ENCODE measurements around the gene KAT14.
"Not testable (repeated sequence)": the region's sequence is repeated elsewhere in the genome, so short reads cannot be mapped to it uniquely, and the experiment has no call there.

Gene KAT14

DNA sequence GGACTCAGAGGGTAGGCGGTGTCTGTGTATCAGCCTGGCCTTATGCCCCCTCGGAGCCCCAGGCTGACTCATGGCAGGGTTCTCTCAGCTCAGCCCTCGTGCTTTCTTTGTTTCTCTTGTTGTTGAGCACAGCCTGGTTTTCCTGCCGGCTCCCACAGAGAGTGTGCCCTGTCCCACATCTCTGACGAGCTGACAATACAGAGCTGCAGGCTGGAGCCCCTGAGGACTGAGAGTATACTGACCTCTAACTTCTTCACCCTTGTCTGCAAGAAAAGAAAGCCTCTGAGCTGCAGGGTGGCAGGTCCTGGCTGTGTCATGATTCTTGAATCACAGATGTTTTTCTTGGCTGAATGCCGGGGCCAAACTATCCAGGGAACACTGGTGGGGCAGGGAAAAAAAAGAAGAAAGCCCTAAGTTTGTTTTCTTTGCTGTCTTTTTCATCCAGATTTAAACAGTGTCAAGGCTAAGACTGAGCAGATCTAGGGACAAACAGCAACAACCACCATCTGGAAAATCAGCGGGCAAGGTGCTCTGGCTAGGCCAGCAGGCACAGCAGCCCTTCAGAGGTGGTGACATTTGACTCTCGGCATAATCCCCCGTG lies 87.4 kb downstream of the KAT14 start:
- Histone ChIP-seq H3K23ac (ENCODE audit: low read length) (no peak overlapping the region), H3K9me3 (ENCODE audit: insufficient read depth, low read depth, low read length) (no peaks in the 10 kb centered on the region), H4K12ac (ENCODE audit: low read depth, low read length) (no peak overlapping the region), H3K27me3 (ENCODE audit: insufficient read depth, low read length) (no peaks in the 10 kb centered on the region), H2BK12ac (ENCODE audit: low read length) (no peak overlapping the region), H3K18ac (ENCODE audit: low read length) (no peak overlapping the region), H3K9ac (ENCODE audit: low read length) (no peak overlapping the region), H2BK5ac (ENCODE audit: low read depth, low read length, poor library complexity) (no peak overlapping the region), H3K36me3 (ENCODE audit: control insufficient read depth in 1 of 2, insufficient read depth in 2 of 2, low read length in 2 of 2) (no peaks in the 10 kb centered on the region), H3K4ac (ENCODE audit: low read depth, low read length) (no peak overlapping the region), H2AFZ (ENCODE audit: insufficient read depth, low read length, poor library complexity) (peak overlapping the region; percentile 17), H4K8ac (ENCODE audit: low read depth, low read length) (no peak overlapping the region), H4K91ac (ENCODE audit: low read depth, low read length) (no peak overlapping the region), H3K4me1 (ENCODE audit: control insufficient read depth in 1 of 2, insufficient read depth in 2 of 2, low read length in 2 of 2) (peaks cover 5 to 8% of the 10 kb centered on the region in 2 experiments), H3K27ac (ENCODE audit: low read depth, low read length) (no peak overlapping the region), H2BK120ac (ENCODE audit: insufficient read depth, low read length, poor library complexity) (no peak overlapping the region), H2AK5ac (ENCODE audit: low read length) (no peak overlapping the region), H3K79me1 (ENCODE audit: low read length) (no peaks in the 10 kb centered on the region), H3K4me3 (ENCODE audit: low read depth, low read length) (no peak overlapping the region), H3K4me2 (ENCODE audit: low read length) (no peak overlapping the region), H3K79me2 (ENCODE audit: control insufficient read depth, insufficient read depth, low read length, poor library complexity) (no peaks in the 10 kb centered on the region), H3K14ac (ENCODE audit: low read length) (peak overlapping the region; percentile 11)
- no peak for DNase-seq
- no CpG with 5 or more reads among the region's 9 CpGs for whole genome bisulfite sequencing (ENCODE audit: extremely low coverage, insufficient coverage, insufficient read length)

DNA sequence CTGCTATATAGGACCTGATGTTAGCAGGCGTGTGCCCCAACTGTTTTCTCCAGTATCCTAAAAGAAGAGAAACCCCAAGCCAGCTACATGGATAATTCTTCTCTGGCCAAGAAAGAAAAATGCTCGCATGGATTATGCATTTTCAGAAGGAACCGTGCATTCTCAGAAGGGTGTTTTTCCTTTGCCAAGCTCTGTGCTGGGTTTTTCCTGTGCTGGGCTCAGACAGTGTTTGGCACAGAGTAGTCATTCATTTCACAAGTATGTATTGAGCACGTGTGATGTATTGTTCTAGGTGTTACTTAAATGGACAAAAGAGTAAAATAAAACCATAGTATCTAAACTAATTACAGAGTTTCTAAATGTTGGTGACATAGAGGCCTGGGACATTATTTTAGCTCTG lies 88.0 kb downstream of the KAT14 start:
- Histone ChIP-seq H3K4ac (ENCODE audit: low read depth, low read length) (no peak overlapping the region), H2BK120ac (ENCODE audit: insufficient read depth, low read length, poor library complexity) (no peak overlapping the region), H3K27me3 (ENCODE audit: insufficient read depth, low read length) (no peaks in the 10 kb centered on the region), H3K4me1 (ENCODE audit: control insufficient read depth in 1 of 2, insufficient read depth in 2 of 2, low read length in 2 of 2) (peaks cover 5 to 8% of the 10 kb centered on the region in 2 experiments), H4K8ac (ENCODE audit: low read depth, low read length) (no peak overlapping the region), H2BK12ac (ENCODE audit: low read length) (no peak overlapping the region), H3K18ac (ENCODE audit: low read length) (no peak overlapping the region), H3K79me1 (ENCODE audit: low read length) (no peaks in the 10 kb centered on the region), H3K9ac (ENCODE audit: low read length) (no peak overlapping the region), H3K36me3 (ENCODE audit: control insufficient read depth in 1 of 2, insufficient read depth in 2 of 2, low read length in 2 of 2) (no peaks in the 10 kb centered on the region), H3K23ac (ENCODE audit: low read length) (no peak overlapping the region), H4K91ac (ENCODE audit: low read depth, low read length) (no peak overlapping the region), H3K27ac (ENCODE audit: low read depth, low read length) (no peak overlapping the region), H3K9me3 (ENCODE audit: insufficient read depth, low read depth, low read length) (no peaks in the 10 kb centered on the region), H3K79me2 (ENCODE audit: control insufficient read depth, insufficient read depth, low read length, poor library complexity) (no peaks in the 10 kb centered on the region), H2AFZ (ENCODE audit: insufficient read depth, low read length, poor library complexity) (no peak overlapping the region), H2BK5ac (ENCODE audit: low read depth, low read length, poor library complexity) (no peak overlapping the region), H3K4me3 (ENCODE audit: low read depth, low read length) (no peak overlapping the region), H3K14ac (ENCODE audit: low read length) (peak overlapping the region; percentile 11), H3K4me2 (ENCODE audit: low read length) (no peak overlapping the region), H2AK5ac (ENCODE audit: low read length) (no peak overlapping the region), H4K12ac (ENCODE audit: low read depth, low read length) (no peak overlapping the region)
- no CpG with 5 or more reads among the region's 4 CpGs for WGBS (ENCODE audit: extremely low coverage, insufficient coverage, insufficient read length)
- DNase-seq, result no peak

DNA sequence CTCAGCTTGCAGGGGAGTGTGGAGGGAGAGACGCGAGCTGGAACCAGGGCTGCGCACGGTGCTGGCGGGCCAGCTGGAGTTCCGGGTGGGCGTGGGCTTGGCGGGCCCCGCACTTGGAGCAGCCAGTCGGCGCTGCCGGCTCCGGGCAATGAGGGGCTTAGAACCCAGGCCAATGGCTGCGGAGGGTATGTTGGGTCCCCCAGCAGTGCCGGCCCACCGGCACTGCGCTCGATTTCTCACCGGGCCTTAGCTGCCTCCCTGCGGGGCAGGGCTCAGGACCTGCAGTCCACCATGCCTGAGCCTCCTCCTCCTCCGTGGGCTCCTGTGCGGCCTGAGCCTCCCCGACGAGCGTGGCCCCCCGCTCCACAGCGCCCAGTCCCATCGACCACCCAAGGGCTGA lies 89.1 kb downstream of the KAT14 start:
- not testable (repeated sequence) for H3K9me3 ChIP-seq (ENCODE audit: insufficient read depth, low read depth, low read length); H3K27ac ChIP-seq (ENCODE audit: low read depth, low read length); H3K79me2 ChIP-seq (ENCODE audit: control insufficient read depth, insufficient read depth, low read length, poor library complexity); H4K12ac ChIP-seq (ENCODE audit: low read depth, low read length); H2BK5ac ChIP-seq (ENCODE audit: low read depth, low read length, poor library complexity); H4K8ac ChIP-seq (ENCODE audit: low read depth, low read length); DNase-seq; H3K4me3 ChIP-seq (ENCODE audit: low read depth, low read length); H2BK12ac ChIP-seq (ENCODE audit: low read length); H3K23ac ChIP-seq (ENCODE audit: low read length); H4K91ac ChIP-seq (ENCODE audit: low read depth, low read length); H3K9ac ChIP-seq (ENCODE audit: low read length); H3K27me3 ChIP-seq (ENCODE audit: insufficient read depth, low read length); H3K4me2 ChIP-seq (ENCODE audit: low read length); H3K36me3 ChIP-seq (ENCODE audit: control insufficient read depth in 1 of 2, insufficient read depth in 2 of 2, low read length in 2 of 2); H3K14ac ChIP-seq (ENCODE audit: low read length); H2AFZ ChIP-seq (ENCODE audit: insufficient read depth, low read length, poor library complexity); H3K4ac ChIP-seq (ENCODE audit: low read depth, low read length); H3K79me1 ChIP-seq (ENCODE audit: low read length); H3K4me1 ChIP-seq (ENCODE audit: control insufficient read depth in 1 of 2, insufficient read depth in 2 of 2, low read length in 2 of 2); H2AK5ac ChIP-seq (ENCODE audit: low read length); H2BK120ac ChIP-seq (ENCODE audit: insufficient read depth, low read length, poor library complexity); H3K18ac ChIP-seq (ENCODE audit: low read length)
- no CpG with 5 or more reads among the region's 28 CpGs for WGBS (ENCODE audit: extremely low coverage, insufficient coverage, insufficient read length)

DNA sequence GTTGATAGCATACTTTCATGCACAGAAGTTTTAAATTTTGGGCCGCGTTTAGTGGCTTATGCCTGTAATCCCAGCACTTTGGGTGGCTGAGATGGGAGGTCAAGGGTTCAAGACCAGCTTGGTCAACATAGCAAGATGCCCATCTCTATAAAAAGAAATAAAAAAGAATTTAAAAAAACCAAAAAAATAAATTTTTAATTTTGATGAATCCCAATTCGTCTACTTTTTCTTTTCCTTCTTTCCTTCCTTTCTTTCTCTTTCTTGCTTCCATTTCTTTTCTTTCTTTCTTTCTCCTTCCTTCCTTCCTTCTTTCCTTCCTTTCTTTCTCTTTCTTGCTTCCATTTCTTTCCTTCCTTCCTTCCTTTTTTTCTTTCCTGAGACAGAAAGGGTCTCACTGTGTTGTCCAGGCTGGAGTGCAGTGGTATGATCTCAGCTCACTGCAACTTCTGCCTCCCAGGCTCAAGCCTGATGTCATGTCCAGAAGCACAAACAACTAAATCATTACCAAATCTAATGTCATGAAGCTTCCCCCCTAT lies 95.8 kb downstream of the KAT14 start:
- no peaks in the 10 kb centered on the region for H3K27me3 ChIP-seq (ENCODE audit: insufficient read depth, low read length)
- no peak overlapping the region for H3K9ac ChIP-seq (ENCODE audit: low read length)
- H4K12ac ChIP-seq (ENCODE audit: low read depth, low read length), result no peak overlapping the region
- H3K79me2 ChIP-seq (ENCODE audit: control insufficient read depth, insufficient read depth, low read length, poor library complexity), result no peaks in the 10 kb centered on the region
- 83% methylated on average over 1 of the region's 3 CpGs for WGBS (ENCODE audit: extremely low coverage, insufficient coverage, insufficient read length)
- no peak overlapping the region for H2BK12ac ChIP-seq (ENCODE audit: low read length)
- H3K9me3 ChIP-seq (ENCODE audit: insufficient read depth, low read depth, low read length), result no peaks in the 10 kb centered on the region
- H3K4me2 ChIP-seq (ENCODE audit: low read length), result no peak overlapping the region
- no peak overlapping the region for H2BK5ac ChIP-seq (ENCODE audit: low read depth, low read length, poor library complexity)
- H3K23ac ChIP-seq (ENCODE audit: low read length), result no peak overlapping the region
- H3K4ac ChIP-seq (ENCODE audit: low read depth, low read length), result no peak overlapping the region
- no peak overlapping the region for H3K27ac ChIP-seq (ENCODE audit: low read depth, low read length)
- no peak overlapping the region for H4K8ac ChIP-seq (ENCODE audit: low read depth, low read length)
- DNase-seq, result no peak
- no peak overlapping the region for H3K4me3 ChIP-seq (ENCODE audit: low read depth, low read length)
- no peak overlapping the region for H2BK120ac ChIP-seq (ENCODE audit: insufficient read depth, low read length, poor library complexity)
- H2AFZ ChIP-seq (ENCODE audit: insufficient read depth, low read length, poor library complexity), result no peak overlapping the region
- no peaks in the 10 kb centered on the region for H3K79me1 ChIP-seq (ENCODE audit: low read length)
- no peaks in the 10 kb centered on the region for H3K4me1 ChIP-seq (ENCODE audit: control insufficient read depth in 1 of 2, insufficient read depth in 2 of 2, low read length in 2 of 2)
- H3K36me3 ChIP-seq (ENCODE audit: control insufficient read depth in 1 of 2, insufficient read depth in 2 of 2, low read length in 2 of 2), result no peaks in the 10 kb centered on the region
- H3K14ac ChIP-seq (ENCODE audit: low read length), result no peak overlapping the region
- H2AK5ac ChIP-seq (ENCODE audit: low read length), result no peak overlapping the region
- H3K18ac ChIP-seq (ENCODE audit: low read length), result no peak overlapping the region
- no peak overlapping the region for H4K91ac ChIP-seq (ENCODE audit: low read depth, low read length)
